K562 (cell line): ENCODE results near the gene POU2AF1. TPM values are rescaled to one million over a fixed set of nuclear protein-coding genes. Genes with fewer than 3 reads are reported as not detected.

Experiments used
- ATAC-seq: fragments of 200-7000 bp; cut with Tn5 transposase; 3 replicates; pipeline ENCODE4 v1.9.1; 2020; ENCODE audit warnings: moderate library complexity
- BruUV-seq: library from RNA; stranded (reverse); fragments of 400-500 nt; replicated peaks from 2 replicates; lab custom pipeline; 2021; lab: Mats Ljungman, UMichigan
- CTCF ChIA-PET: fragments of 300-600 bp; formaldehyde crosslinking; extraction: SDS; loops from one replicate; lab custom pipeline; 2021; ENCODE audit warnings: low intra/inter-chr PET ratio; lab: Yijun Ruan, JAX
- POLR2A ChIA-PET: fragments of 300-600, 350-650 bp; sonication (Branson Sonifier 250); formaldehyde crosslinking; extraction: SDS; loops from one replicate; lab custom pipeline; 2021; ENCODE audit warnings: antibody characterized with exemption, inconsistent platforms; lab: Yijun Ruan, JAX
- DNase-seq, 4 experiments: peaks; one replicate each; pipeline versions ENCODE4 v3.0.0 to v3.0.0-alpha.2; 2011 to 2018; ENCODE audit warnings: low spot score in 3 of 4, mixed read lengths in 3 of 4; ENCODE audit errors: extremely low read depth in 1 of 4
- FAIRE-seq: peaks from 2 replicates; lab custom pipeline; 2011; peaks lifted over from hg19 to GRCh38; lab: Jason Lieb, UNC
- H2AFZ ChIP-seq: 2 replicates; pipeline ENCODE4 v1.6.0; 2011; ENCODE audit warnings: low read depth, low read length, control low read depth, inconsistent platforms
- H3K27ac ChIP-seq: fragments of 200-600 bp; 3 replicates; pipeline ENCODE4 v1.8.0; 2011; ENCODE audit warnings: low read depth, mild to moderate bottlenecking, control low read depth, inconsistent platforms, low read length, moderate library complexity, mixed read lengths; ENCODE audit errors: extremely low read depth
- H3K27me3 ChIP-seq, 2 experiments: fragments of 300-600 bp in 1 of 2; 2 replicates in 1 of 2; 3 replicates in 1 of 2; pipeline versions ENCODE4 v1.6.0 to v1.8.0; 2011; ENCODE audit warnings: inconsistent platforms in 2 of 2, low read length in 2 of 2, mild to moderate bottlenecking in 1 of 2, mixed read lengths in 1 of 2, moderate library complexity in 1 of 2; ENCODE audit not compliant: control insufficient read depth in 2 of 2, insufficient read depth in 2 of 2
- H3K36me3 ChIP-seq: fragments of 300-600 bp; 3 replicates; pipeline ENCODE4 v1.8.0; 2011; ENCODE audit warnings: mild to moderate bottlenecking, low read length, inconsistent platforms; ENCODE audit not compliant: control insufficient read depth, insufficient read depth
- H3K4me1 ChIP-seq, 2 experiments: fragments of 200-600 bp in 1 of 2; replicated peaks in 1 of 2; 2 replicates in 1 of 2; 3 replicates in 1 of 2; pipeline versions ENCODE4 v1.5.1 to v1.8.0; 2011; ENCODE audit warnings: inconsistent platforms in 2 of 2, low read length in 2 of 2, mild to moderate bottlenecking in 1 of 2, mixed read lengths in 1 of 2, moderate library complexity in 1 of 2; ENCODE audit not compliant: control insufficient read depth in 2 of 2, insufficient read depth in 2 of 2
- H3K4me2 ChIP-seq: 2 replicates; pipeline ENCODE4 v1.6.1; 2011; ENCODE audit warnings: low read length, control low read depth, inconsistent platforms, mixed read lengths; ENCODE audit not compliant: insufficient read depth
- H3K4me3 ChIP-seq: fragments of 200-600 bp; sonication (generic), shearing (Covaris generic); 2 replicates; pipeline ENCODE4 v1.5.1; 2016; ENCODE audit warnings: control low read depth, inconsistent platforms
- H3K79me2 ChIP-seq: fragments of 200-600 bp; 3 replicates; pipeline ENCODE4 v1.8.0; 2011; ENCODE audit warnings: low read length, inconsistent platforms; ENCODE audit not compliant: control insufficient read depth, insufficient read depth
- H3K9ac ChIP-seq, 2 experiments: 2 replicates each; pipeline versions ENCODE4 v1.6.0 to v1.6.1; 2011; ENCODE audit warnings: low read depth in 2 of 2, low read length in 2 of 2, control low read depth in 1 of 2, inconsistent platforms in 1 of 2, mild to moderate bottlenecking in 1 of 2, mixed read lengths in 1 of 2; ENCODE audit not compliant: insufficient read depth in 1 of 2
- H3K9me1 ChIP-seq: one replicate; pipeline ENCODE4 v1.6.0; 2011; ENCODE audit warnings: inconsistent platforms, mild to moderate bottlenecking, low read length, moderate library complexity; ENCODE audit not compliant: control insufficient read depth, insufficient read depth
- H3K9me3 ChIP-seq: replicated peaks from 2 replicates; pipeline ENCODE4 v1.5.1; 2011; ENCODE audit warnings: low read depth, low read length, inconsistent platforms; ENCODE audit not compliant: control insufficient read depth, insufficient read depth
- H4K20me1 ChIP-seq: replicated peaks from 2 replicates; pipeline ENCODE4 v1.6.1; 2011; ENCODE audit warnings: low read length, inconsistent platforms, mixed read lengths; ENCODE audit not compliant: control insufficient read depth, insufficient read depth
- ARID2 ChIP-seq: fragments of 450-650 bp; IDR thresholded peaks from 2 replicates; pipeline ENCODE4 v1.6.1; 2017; ENCODE audit warnings: antibody characterized with exemption, mild to moderate bottlenecking
- E2F6 ChIP-seq, 2 experiments: IDR thresholded peaks; 2 replicates each; pipeline ENCODE4 v1.6.1; 2011; ENCODE audit warnings: borderline replicate concordance in 1 of 2, control low read depth in 1 of 2, low read depth in 1 of 2, low read length in 1 of 2, mild to moderate bottlenecking in 1 of 2, mixed read lengths in 1 of 2, moderate library complexity in 1 of 2; ENCODE audit not compliant: insufficient read depth in 1 of 2, insufficient read length in 1 of 2, poor library complexity in 1 of 2, severe bottlenecking in 1 of 2; ENCODE audit errors: extremely low read depth in 1 of 2
- ETS1 ChIP-seq: conservative IDR thresholded peaks from 2 replicates; pipeline ENCODE4 v1.6.1; 2011; ENCODE audit warnings: low read depth, mild to moderate bottlenecking, low read length; ENCODE audit not compliant: control insufficient read depth
- HCFC1 ChIP-seq: IDR thresholded peaks from 2 replicates; pipeline ENCODE4 v1.6.1; 2012; ENCODE audit warnings: low read depth, low read length, improper control_type of control experiment
- JUNB ChIP-seq: fragments of 450-650 bp; formaldehyde crosslinking; conservative IDR thresholded peaks from 2 replicates; pipeline ENCODE4 v1.4.0; 2020; ENCODE audit warnings: mild to moderate bottlenecking
- NCOA6 ChIP-seq: fragments of 450-650 bp; IDR thresholded peaks from 2 replicates; pipeline ENCODE4 v1.6.1; 2017; ENCODE audit warnings: mild to moderate bottlenecking
- NFIX ChIP-seq: fragments of 250-450 bp; sonication (Bioruptor Pico); IDR thresholded peaks from 2 replicates; pipeline ENCODE4 v1.4.0; 2020; ENCODE audit warnings: low read depth, mild to moderate bottlenecking, moderate library complexity
- POLR2A ChIP-seq: fragments of 450-650 bp; conservative IDR thresholded peaks from 2 replicates; pipeline ENCODE4 v1.6.1; 2016
- RNF2 ChIP-seq: sonication (generic); IDR thresholded peaks from 2 replicates; pipeline ENCODE4 v1.6.1; 2016
- TAF9B ChIP-seq: fragments of 450-650 bp; IDR thresholded peaks from 2 replicates; pipeline ENCODE4 v1.6.1; 2018; ENCODE audit warnings: mild to moderate bottlenecking; ENCODE audit not compliant: partially characterized antibody
- ZBTB9 ChIP-seq: fragments of 450-650 bp; formaldehyde crosslinking; IDR thresholded peaks from 2 replicates; pipeline ENCODE4 v1.4.0; 2020; ENCODE audit warnings: mild to moderate bottlenecking, moderate library complexity
- ZNF280B ChIP-seq: fragments of 250-450 bp; sonication (Bioruptor Pico); IDR thresholded peaks from 2 replicates; pipeline ENCODE4 v1.5.1; 2021; ENCODE audit warnings: mild to moderate bottlenecking
- ZNF77 ChIP-seq: fragments of 250-450 bp; sonication (Bioruptor Pico); IDR thresholded peaks from 2 replicates; pipeline ENCODE4 v1.5.0; 2020
- WGBS: fragments of 100-300 bp; shearing (Covaris generic); methylation state at CpG from one replicate; pipeline ENCODE4 v1.1.6; 2016; ENCODE audit warnings: low coverage, mixed read lengths; ENCODE audit not compliant: insufficient coverage; ENCODE audit errors: missing lambda C conversion rate; 5-methylcytosine and 5-hydroxymethylcytosine counted together
- in situ Hi-C: fragments of 300-500 bp; cut with MboI; formaldehyde crosslinking; loops from 4 replicates; pipeline ENCODE4 v1.15.0; 2018; ENCODE audit warnings: inconsistent platforms, mixed read lengths
- intact Hi-C: fragments of 100-400 bp; cut with micrococcal nuclease; formaldehyde crosslinking; loops from 2 replicates; pipeline ENCODE4 v1.14.2; 2022
- polyA plus RNA-seq, 8 experiments: library from polyadenylated mRNA; depleted of rRNA in 4 of 8; stranded (reverse) in 5 of 8; unstranded in 3 of 8; fragments of >200 nt; fragmentation: Nextera tagmentation in 2 of 8; fragmentation: Illumina TruSeq in 1 of 8; extraction: Ambion mirVana in 2 of 8; extraction: Trizol in 1 of 8; gene quantifications; 2 replicates each; pipeline versions ENCODE4 v1.2.1 to v1.2.3, GENCODE V29; 2011 to 2014; ENCODE audit warnings: inconsistent platforms in 1 of 8, missing spikeins in 1 of 8
- total RNA-seq, 7 experiments: library from RNA; depleted of rRNA in 6 of 7; stranded (reverse); fragments of >200 nt in 6 of 7; fragmentation: Illumina TruSeq in 2 of 7; extraction: Trizol in 2 of 7; gene quantifications; 2 replicates each; pipeline versions ENCODE4 v1.2.1 to v1.2.3, GENCODE V29; 2011 to 2021; ENCODE audit warnings: low replicate concordance in 1 of 7

The POU2AF1 gene
- total and polyA plus RNA-seq, 9 of the 15 experiments (the other 6 are each of a cell fraction or from before 2014, with no cell fraction given), result 0.09 TPM; not detected in 8

- TF ChIP-seq ETS1 (no peak), JUNB (CRISPR knock-in tag) (no peak), ZNF280B (CRISPR knock-in tag) (no peak)
Observed at GRCh38 chr11:111406589-111406988, 27.5 kb upstream of the POU2AF1 start (continued).

- Histone ChIP-seq H3K4me3 (no peak overlapping the region), H3K9me1 (no peaks in the 10 kb centered on the region), H3K79me2 (no peaks in the 10 kb centered on the region), H2AFZ (no peak overlapping the region), H3K4me2 (no peak overlapping the region), H3K4me1 (no peaks in the 10 kb centered on the region), H3K9me3 (no peaks in the 10 kb centered on the region), H3K27ac (no peak overlapping the region), H3K9ac (no peak overlapping the region), H3K27me3 (no peaks in the 10 kb centered on the region), H4K20me1 (no peaks in the 10 kb centered on the region), H3K36me3 (no peaks in the 10 kb centered on the region)
- intact Hi-C loops (no loop called here), in situ Hi-C loops (no loop called here)
- WGBS, result 0% methylated on average over 2 of the region's 2 CpGs
- TF ChIP-seq ARID2 (no peak), HCFC1 (no peak), RNF2 (no peak), ZBTB9 (CRISPR knock-in tag) (no peak), NCOA6 (no peak), E2F6 (IDR thresholded peaks at IDR 0.05; ENCODE audit: borderline replicate concordance in 1 of 2, extremely low read depth in 1 of 2, insufficient read depth in 1 of 2, insufficient read length in 1 of 2, low read depth in 1 of 2, low read length in 1 of 2, poor library complexity in 1 of 2, severe bottlenecking in 1 of 2) (no peak), TAF9B (no peak), ZNF77 (CRISPR knock-in tag) (no peak), POLR2A (no peak), NFIX (CRISPR knock-in tag) (no peak)
- ATAC-seq (no peak), FAIRE-seq (no peak), DNase-seq (no peak)
- ChIA-PET CTCF (no interaction called here), POLR2A (no interaction called here)
- BruUV-seq, result no TSS peak
Observed at GRCh38 chr11:111406091-111406490, 27.0 kb upstream of the POU2AF1 start.
